NCI-H2196 (cell line): ENCODE data around the gene ELMO1.

ENCODE experiments used
- DNase-seq: peaks from one replicate; lab custom pipeline; 2025; ENCODE audit not compliant: unreplicated experiment; lab: John Stamatoyannopoulos, UW

The ELMO1 gene

DNA sequence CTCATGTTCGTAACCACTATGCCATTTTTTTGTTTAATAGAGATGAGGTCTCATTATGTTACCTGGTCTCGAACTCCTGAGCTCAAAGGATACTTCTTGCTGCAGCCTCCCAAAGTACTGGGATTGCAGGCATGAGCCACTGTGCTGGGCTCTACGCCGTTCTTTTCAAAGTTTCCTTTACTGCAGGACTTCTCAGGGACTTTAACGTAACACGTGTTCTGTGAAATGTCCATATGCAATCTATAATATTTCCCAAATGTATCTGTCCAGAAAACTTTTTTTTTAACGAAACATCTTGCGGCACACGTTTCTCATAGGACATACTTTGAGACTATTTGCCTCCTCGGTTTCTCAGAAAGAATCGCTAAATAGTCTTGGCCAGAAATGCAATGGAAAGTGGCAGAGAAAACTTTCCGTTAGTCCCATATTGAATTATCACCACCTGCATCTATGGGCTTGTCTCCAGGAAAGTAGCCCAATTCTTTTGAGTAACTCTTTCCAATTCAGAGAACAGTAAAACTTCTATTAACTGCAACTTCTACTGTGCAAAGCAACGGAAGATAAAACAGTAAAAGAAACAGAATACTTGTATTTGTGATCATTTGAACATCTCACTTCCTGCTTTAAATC is 96.3 kb downstream of the ELMO1 start:
- DNase-seq, result no peak

DNA sequence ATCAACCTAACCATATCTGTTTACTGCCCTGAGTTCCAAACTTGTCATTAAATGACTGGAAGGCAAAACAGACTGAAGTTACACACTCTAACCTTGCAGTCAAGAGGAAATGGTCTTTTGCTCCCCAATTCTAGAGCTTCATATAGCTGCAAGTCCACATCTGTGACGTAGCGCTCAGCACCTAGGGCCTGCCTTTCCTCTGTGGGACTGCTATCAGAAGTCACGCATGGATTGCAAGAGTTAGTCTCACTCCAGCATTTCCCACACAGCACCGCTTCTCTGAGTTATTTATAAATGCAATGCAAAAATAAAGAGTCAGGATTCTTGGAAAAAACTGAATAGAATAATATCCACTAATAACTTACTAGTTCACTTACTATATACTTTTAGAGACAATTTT is 96.9 kb downstream of the ELMO1 start:
- no peak for DNase-seq

DNA sequence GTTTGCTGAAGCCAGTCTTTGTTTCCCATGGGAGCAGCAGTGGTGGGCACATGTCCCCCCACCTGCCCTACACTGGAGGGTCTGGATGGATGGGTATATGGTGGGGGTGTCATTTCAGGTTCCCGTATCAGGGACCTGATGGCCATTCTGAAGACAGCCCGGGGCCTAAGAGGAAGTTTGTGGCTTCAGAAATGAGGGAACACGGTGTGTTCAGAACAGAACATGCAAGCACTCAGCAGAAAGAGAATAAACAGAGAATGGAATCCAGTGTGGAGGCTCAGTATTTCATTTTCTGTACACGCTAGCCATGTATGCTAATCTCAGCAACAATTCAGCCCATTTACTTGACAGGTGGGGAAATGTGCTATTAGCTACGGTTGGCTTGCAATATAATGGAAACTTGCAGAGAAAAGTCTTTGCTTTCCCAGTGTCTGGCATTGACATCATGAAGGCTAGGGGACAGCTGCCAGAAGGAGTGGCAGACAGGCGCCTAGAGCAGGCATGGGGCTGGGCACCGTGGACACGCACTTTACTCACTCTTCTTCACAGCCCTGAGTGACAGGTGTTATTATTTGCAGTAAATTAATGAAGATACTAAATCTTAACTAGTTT is 98.6 kb downstream of the ELMO1 start:
- DNase-seq, result no peak

DNA sequence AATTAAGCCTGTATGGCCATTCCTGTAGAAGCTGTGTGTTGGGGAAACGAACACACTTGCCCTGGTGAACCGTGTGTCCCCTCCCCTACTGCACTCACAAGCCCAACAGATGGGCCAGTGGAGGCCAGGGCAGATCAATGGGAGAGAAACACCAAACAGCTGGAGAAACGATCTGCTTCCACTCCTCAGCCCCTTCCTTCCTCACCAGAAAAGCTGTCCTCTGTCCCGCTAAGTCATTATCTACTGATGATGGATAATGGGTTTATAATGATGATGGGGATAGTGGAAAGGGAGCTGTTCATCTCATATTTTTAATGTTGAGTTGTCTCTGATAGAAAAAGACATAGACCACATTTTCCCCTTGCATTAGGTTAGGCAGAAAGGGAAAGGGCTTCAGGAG is 99.7 kb downstream of the ELMO1 start:
- no peak for DNase-seq

DNA sequence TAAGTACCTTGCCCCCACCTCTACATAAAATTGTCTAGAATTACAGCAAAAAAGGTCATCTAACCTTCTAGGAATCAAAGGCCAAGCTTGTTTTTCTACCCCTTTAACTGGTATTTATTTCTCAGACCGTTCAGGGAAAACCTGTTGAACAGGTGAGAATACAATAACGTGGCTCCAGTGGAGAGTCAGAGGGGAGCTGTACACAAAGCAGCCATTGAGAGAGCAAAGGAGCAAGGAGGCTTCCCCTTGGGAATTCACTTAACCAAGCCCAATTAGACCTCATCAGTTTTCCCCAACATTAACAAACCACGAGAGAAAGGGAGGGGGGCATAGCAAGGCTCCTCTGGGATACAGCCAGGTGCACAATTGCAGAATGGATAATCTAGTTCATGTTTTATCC is 101.9 kb downstream of the ELMO1 start:
- DNase-seq, result no peak

DNA sequence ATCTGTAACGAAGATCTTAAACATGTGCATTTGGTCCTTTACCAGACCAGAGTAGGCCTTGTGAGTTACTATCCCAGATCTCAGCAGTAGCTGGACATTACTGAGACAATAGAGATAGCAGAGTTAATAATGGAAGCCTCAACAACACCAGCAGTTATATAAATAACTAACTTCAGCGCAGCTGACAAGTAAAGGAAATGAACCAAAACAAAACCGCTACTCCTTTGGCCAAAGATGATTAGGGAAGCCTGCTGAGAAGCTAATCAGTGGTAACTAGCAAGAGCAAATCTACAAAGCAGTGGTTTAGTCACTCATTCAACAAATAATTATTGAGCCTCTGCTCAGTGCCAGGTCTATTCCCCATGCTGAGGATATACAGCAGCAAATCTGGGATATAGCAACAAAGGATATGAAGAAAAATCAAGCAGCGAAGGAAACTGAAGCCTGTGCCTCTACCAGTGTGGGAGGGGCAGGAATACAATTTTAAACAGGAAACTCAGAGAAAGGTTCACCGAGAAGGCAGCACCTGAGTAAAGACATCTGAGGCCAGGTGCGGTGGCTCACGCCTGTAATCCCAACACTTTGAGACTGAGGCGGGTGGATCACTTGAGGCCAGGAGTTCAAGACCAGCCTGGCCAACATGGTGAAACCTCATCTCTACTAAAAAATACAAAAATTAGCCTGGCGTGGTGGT is 103.6 kb downstream of the ELMO1 start:
- DNase-seq, result no peak

DNA sequence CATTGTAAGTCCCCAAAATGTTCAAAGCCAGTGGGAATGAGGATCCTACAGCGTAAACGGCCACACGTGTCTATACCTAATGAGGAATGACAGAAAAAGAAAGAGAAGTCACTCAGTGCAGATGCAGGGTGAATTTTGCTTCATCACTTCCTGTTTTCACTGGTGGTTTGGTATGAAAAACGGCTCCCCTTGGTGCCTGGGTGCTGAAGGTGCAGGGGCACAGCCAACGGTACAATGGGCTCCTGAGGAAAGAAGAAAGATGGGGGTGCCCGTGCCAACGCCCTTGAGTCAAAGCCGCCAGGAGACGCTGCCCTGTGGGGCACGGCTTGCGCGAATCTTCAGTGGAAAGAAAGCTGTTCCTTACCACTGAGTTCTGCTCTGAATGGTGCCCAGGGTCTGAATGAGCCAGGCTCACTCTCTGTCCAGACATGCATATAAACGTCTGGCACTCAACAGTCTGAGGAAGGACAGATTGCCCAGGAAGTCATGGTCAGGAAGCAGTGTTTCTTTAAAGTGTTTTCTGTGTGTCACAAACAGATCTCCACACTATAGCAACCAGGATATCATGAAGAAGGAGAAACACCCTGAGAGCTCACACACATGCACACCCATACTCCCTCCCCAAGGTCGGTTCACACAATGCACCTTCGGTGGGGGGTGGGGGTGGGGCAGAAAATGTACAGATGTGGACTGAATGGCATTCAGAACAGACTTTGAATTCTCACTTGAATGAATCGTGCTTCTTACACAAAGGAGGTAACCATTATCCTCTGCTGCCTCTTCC is 105.8 kb downstream of the ELMO1 start:
- no peak for DNase-seq

DNA sequence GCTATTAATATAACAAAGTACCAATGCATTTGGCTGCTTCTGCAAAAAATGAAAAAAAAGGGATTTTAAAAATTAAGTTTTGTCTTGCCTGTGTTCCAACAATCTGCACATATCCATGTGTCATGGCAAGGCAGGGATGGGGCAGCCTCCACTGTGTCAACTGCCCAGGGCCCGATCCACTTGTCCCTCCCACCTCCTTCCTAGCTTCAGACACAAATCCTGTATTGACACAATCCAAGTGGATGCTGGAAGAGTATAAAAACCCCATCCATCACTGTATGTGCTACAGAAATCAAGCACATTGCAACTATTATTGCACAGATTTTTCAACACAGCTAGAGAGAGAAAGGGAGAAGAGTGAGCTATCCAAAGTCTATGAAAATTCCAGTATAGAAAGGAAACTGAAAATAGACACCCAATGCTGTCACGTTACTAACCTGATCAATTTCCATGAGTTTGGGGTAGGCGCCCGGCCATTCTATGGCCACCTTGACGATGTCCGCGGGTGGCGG is 106.4 kb downstream of the ELMO1 start:
- no peak for DNase-seq

DNA sequence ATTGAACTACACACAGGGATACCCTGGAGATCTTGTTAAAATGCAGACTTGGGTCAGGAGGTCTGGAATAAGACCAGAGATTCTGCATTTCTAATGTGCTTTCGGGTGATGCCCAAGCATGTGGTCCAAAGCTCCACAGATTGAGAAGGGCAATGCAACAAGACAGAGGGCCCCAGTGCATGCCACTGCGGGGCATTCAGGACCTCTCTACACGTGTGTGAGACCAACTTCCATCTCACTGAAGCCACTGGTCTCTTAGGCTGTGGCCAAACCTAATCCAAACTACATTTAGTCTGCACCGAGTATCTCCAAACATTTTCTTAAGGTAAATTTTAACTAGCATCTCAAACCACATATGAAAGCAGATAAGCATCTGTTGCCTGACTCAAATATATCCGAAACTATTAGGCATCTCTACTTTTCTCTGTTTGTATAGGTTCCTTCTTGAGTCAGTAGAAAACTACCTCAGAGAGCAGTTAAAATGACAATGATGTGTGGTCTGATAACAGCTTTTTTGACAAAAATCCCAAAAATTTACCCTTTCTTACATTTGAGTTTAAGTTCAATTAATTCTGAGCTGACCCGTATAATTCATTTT is 107.5 kb downstream of the ELMO1 start:
- DNase-seq, result no peak

DNA sequence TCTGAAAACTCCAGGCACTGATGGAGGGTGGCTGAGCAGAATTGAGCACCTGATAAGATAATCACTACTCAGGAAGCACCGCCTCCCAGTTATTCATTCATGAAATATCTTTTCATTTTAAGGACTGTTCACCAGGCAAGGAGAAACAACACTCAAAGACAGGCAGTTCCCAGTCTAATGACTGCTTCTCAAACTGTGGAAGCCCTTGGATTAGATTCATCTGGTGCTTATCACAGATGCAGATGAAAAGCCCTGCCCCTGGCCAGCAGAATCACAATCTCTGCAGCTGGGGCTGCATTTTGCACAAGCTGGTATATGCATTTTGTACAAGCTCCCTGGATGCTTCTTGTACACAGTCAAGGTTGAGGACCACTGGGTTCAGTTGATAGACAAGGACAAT is 109.7 kb downstream of the ELMO1 start:
- no peak for DNase-seq

DNA sequence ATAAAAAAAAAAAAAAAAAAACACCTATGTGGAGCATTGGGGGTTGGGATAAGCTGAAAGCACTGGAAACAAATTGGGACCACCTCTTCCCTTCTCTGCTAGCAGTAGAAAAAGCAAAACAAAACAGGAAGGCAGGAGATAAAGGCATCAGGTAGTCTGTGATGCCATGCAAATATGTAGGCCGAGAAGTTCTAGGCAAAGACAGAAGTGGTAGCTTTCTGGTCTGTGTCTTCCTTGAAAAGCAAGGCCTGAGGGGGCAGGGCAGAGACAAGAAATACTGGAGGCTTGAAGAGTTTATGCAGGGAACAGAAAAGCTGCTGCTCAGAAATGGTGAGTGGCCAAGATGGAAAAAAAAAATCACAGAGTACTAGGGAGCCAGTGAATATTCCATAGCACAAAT is 111.1 kb downstream of the ELMO1 start:
- DNase-seq, result no peak

DNA sequence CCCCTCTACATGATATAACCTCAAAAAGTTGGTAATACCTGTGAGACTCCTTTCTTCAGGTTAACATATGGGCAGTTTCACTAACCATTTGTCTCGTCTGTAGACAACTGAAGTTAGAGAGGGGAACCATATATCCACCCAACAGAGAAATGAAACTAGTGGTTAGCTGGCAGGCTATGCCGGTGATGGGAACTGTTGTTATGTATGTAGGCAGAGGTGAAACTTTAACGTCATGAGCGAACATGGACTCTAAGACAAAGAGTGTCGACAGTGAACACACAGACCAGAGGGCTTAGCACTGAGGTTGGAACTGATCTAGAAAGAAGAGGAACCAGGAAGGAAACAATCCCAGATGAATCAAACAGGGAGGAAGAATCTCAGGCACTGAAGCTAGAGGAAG is 112.4 kb downstream of the ELMO1 start:
- DNase-seq, result no peak

DNA sequence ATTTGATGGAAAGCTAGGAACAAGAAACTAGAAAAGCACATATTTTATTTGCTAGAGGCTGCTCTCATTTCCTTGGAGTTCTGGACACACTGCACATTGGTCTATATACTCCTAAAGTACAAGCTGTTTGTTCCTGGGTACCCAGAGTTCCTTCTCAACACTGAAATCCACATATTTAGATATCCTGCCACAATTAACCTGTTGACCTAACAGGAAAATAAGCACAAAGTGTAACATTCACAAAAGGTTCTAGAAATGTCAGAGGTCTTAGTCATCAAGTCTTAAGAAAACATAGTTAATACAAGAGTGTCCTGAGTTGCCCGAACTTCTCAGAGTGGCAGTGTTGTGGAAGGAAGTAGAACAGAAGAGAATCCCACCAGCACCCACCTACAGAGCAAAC is 115.6 kb downstream of the ELMO1 start:
- no peak for DNase-seq

DNA sequence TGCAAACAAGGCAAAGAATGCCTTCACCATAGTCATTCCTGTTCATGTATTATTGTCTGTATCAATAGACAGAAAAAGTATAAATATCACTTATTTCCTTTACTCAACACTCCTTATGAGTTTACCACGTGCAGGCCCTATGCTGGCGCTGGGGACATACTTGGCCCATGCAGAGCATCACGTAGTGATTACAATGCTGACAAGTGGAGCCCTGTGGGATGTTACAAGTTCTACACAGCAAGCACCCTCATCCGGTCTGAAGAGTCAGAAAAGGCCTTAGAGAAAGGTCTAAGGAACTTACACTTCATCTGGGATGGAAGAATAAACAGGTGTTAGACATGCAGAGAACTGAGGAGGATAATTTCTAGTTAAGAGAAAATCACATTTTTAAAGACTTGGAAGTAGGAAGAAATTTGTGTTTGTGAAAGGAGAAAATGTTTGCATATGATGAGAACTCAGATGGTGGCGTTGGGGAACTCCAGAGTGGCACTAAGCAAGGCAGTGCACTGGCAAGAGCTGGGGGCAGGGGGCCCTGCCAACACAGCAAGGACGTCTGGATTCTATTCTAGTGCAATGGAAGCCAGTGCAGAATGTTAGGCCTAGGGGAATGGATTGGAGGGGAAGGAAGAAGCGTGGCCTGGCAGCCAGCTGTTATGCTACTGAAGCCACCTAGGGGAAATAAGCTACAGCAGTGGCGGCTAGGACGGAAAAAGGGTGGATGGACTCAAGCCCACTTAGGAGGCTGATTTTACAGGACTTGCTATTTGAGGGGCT is 116.2 kb downstream of the ELMO1 start:
- DNase-seq, result no peak

DNA sequence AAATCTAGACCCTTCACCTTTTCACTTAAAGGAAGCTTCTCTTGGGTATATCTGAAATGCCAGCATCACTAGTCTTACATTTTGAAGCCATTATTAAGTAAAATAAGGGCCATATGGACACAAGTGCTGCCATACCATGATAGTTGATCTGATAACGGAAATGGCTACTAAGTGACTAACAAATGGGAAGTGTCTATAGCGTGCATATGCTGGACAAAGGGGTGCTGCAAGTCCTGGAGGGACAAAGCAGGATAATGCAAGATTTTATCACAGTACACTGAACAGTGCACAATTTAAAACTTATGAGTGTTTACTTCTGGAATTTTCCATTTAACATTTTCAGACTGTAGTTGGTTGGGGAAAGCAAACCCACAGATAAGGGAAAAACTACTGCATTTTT is 117.9 kb downstream of the ELMO1 start:
- no peak for DNase-seq

DNA sequence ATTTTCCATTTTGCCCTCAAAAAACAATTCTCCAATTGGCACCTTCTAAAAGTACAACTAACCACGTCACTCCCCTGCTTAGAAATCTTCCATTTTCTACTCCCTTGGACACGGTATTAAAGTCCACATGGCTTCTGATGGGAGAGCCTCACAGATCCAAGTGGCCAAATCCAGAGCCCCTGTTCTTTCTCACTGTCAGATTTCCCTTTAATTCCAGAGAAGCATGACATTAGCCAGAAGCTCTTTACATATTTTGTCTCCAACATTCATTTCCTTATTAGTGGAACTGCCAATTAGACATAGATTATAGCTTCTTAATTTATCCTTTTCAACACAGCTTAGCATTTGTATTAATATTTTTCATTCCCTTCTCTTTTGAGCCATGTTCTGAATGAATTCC is 118.7 kb downstream of the ELMO1 start:
- DNase-seq, result no peak

DNA sequence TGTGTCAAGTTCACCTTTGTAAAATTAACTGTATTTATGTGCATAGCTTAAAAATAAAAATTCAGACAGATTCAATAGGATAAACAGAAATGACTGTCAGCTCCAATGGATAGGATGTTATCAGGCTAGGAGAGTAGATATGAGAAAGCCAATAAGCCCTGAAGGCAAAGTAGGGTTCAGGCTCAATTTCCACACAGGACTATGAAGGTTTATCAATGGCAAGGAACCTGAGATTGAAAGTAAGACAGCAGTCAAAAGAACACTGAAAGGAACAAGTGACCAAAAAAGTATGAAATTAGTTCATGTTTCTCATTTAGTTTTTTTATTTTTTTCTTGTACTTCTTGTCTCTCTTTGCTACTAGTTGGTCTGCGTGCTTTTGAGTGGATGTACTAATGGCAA is 121.4 kb downstream of the ELMO1 start:
- DNase-seq, result no peak

DNA sequence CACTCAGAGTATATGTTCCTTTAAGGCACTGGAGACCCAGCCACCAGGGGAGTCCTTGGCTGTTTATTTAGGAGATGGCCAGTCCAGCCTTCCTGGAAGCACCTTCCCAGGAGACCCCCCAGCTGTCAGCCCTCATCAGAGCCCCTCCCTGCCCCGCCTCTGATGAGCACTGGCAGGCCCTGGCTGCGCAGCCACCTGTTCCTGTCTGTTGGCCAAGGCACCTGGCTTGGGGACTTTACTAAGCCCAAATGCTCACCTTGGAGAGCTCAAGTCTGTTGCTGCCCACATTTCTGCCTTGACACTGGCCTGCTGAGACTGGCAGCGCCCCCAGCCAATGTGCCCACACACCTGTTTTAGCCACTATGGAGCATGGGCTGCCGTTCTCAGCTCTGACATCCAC is 124.7 kb downstream of the ELMO1 start:
- no peak for DNase-seq

DNA sequence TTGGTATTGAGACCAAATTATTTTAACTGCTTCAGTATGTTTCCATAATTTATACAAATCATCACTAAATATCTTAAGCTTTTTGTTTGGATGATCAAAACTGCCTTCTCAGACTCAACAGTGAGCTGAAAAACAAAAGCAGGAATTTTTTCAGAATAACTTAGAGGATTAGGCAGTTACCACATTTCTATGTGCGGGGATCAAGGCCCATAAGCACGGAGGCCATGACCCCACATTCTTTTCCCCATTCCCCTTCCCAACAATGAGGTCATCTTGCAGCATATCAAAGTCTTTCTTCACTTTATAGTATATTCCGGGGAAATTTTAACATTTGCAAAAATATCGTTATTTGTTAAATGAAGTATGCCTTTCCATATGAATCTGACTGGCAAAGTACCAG is 125.8 kb downstream of the ELMO1 start:
- DNase-seq, result no peak

DNA sequence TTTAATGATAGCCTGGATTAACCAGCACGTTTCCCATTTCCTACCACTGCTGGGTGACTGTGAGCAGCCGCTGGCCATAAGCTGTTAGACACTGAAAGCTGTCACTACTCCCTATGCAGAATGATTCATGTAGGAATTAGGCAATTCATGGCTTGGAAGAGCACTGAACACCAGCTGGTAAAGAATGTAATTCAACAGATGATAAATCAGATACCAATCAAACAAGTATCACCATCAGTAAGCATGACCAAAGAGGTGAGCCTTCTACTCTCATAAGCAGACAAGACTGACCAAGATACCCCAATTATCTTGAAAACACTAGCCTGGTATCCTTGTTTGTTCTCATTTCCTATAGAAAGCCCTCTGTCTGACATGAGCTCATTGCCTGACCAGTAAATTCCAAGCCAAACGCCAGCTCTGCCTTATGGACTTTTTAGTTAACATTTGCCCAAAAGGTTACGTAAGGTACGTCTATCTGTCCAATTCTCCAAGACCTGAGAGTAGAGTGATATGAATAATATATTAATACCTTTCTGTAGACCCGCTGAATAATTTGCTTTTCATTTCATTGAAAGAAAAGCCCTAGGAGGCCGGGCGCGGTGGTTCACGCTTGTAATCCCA is 127.7 kb downstream of the ELMO1 start:
- no peak for DNase-seq
